ENCODE results near the gene ATXN1. TPM values are rescaled to one million over a fixed set of nuclear protein-coding genes. Genes with fewer than 3 reads are reported as not detected.

Gene ATXN1
- total RNA-seq, 1 experiment from 2014 or later: 8.1 TPM

GRCh38 chr6:16683641-16684194 lies 77.5 kb downstream of the ATXN1 start:
- ChIA-PET POLR2A (no interaction called here), CTCF (no interaction called here)
- no peaks in the 10 kb centered on the region for H3K36me3 Mint-ChIP-seq
- H3K9me3 Mint-ChIP-seq: no peaks in the 10 kb centered on the region
- peak; percentile 51 for TF ChIP-seq GABPB1 (CRISPR knock-in tag; IDR thresholded peaks at IDR 0.05)
- no peak for TF ChIP-seq CDX4 (CRISPR knock-in tag; IDR thresholded peaks at IDR 0.05; ENCODE audit: borderline replicate concordance)
- ATAC-seq (no peak), DNase-seq (ENCODE audit: low spot score) (no peak)
- H3K27me3 Mint-ChIP-seq (ENCODE audit: low read depth): no peaks in the 10 kb centered on the region
- no peak overlapping the region for H3K27ac Mint-ChIP-seq
- peaks cover 5% of the 10 kb centered on the region for H3K4me1 Mint-ChIP-seq
- no peak overlapping the region for H3K4me3 Mint-ChIP-seq

GRCh38 chr6:16681260-16681873 lies 79.9 kb downstream of the ATXN1 start:
- Mint-ChIP-seq H3K9me3 (no peaks in the 10 kb centered on the region), H3K4me3 (no peak overlapping the region), H3K27me3 (ENCODE audit: low read depth) (no peaks in the 10 kb centered on the region), H3K4me1 (peaks cover 5% of the 10 kb centered on the region), H3K27ac (no peak overlapping the region), H3K36me3 (no peaks in the 10 kb centered on the region)
- ATAC-seq: no peak
- TF ChIP-seq ZNF423 (CRISPR knock-in tag; IDR thresholded peaks at IDR 0.05) (no peak), GABPB1 (CRISPR knock-in tag; IDR thresholded peaks at IDR 0.05) (peak; percentile 79; the same call in 1 of the 2 replicates)
- ChIA-PET POLR2A (no interaction called here), CTCF (interaction anchor here (1.4 kb wide), 1 partner anchor 82 kb away, joined by 5 read pairs; no protein-coding TSS in a partner anchor)
- DNase-seq (ENCODE audit: low spot score): no peak

- ChIA-PET CTCF (no interaction called here), POLR2A (no interaction called here)
- no peak overlapping the region for H3K27ac Mint-ChIP-seq
- peaks cover 5% of the 10 kb centered on the region for H3K4me1 Mint-ChIP-seq
- H3K4me3 Mint-ChIP-seq: no peak overlapping the region
- ATAC-seq (no peak), DNase-seq (ENCODE audit: low spot score) (no peak)
- no peaks in the 10 kb centered on the region for H3K36me3 Mint-ChIP-seq
- no peaks in the 10 kb centered on the region for H3K27me3 Mint-ChIP-seq (ENCODE audit: low read depth)
- H3K9me3 Mint-ChIP-seq: no peaks in the 10 kb centered on the region
- no peak for TF ChIP-seq IRF2 (CRISPR knock-in tag; IDR thresholded peaks at IDR 0.05; ENCODE audit: borderline replicate concordance, low read depth)
- TF ChIP-seq HMGA2 (CRISPR knock-in tag; IDR thresholded peaks at IDR 0.05): no peak
- TF ChIP-seq ZBTB21 (CRISPR knock-in tag; IDR thresholded peaks at IDR 0.05; ENCODE audit: borderline replicate concordance): no peak
- TF ChIP-seq CBFB (CRISPR knock-in tag; IDR thresholded peaks at IDR 0.05; ENCODE audit: low read depth): no peak
- no peak for TF ChIP-seq HMGXB4 (CRISPR knock-in tag; IDR thresholded peaks at IDR 0.05)
- no peak for TF ChIP-seq ETV6 (CRISPR knock-in tag; IDR thresholded peaks at IDR 0.05)
- no peak for TF ChIP-seq ELF4 (CRISPR knock-in tag; IDR thresholded peaks at IDR 0.05; ENCODE audit: low read depth)
- no peak for TF ChIP-seq ZNF416 (CRISPR knock-in tag; IDR thresholded peaks at IDR 0.05)
- no peak for TF ChIP-seq FOXP4 (CRISPR knock-in tag; IDR thresholded peaks at IDR 0.05)
- TF ChIP-seq TEAD4 (CRISPR knock-in tag; IDR thresholded peaks at IDR 0.05): no peak
- TF ChIP-seq MXD4 (CRISPR knock-in tag; IDR thresholded peaks at IDR 0.05; ENCODE audit: borderline replicate concordance): no peak
Observed at GRCh38 chr6:16679050-16679449, 82.2 kb downstream of the ATXN1 start.

- ATAC-seq (no peak), DNase-seq (ENCODE audit: low spot score) (no peak)
- H3K4me3 Mint-ChIP-seq: no peak overlapping the region
- TF ChIP-seq ERG (CRISPR knock-in tag; IDR thresholded peaks at IDR 0.05): no peak
- no peak overlapping the region for H3K27ac Mint-ChIP-seq
- H3K9me3 Mint-ChIP-seq: no peaks in the 10 kb centered on the region
- CTCF ChIA-PET: interaction anchor here (1.0 to 1.1 kb wide), 3 partner anchors 35 to 346 kb away, joined by 3 to 4 read pairs (median 3); no protein-coding TSS in a partner anchor
- H3K36me3 Mint-ChIP-seq: no peaks in the 10 kb centered on the region
- peaks cover 6% of the 10 kb centered on the region for H3K4me1 Mint-ChIP-seq
- POLR2A ChIA-PET: no interaction called here
- H3K27me3 Mint-ChIP-seq (ENCODE audit: low read depth): no peaks in the 10 kb centered on the region
Observed at GRCh38 chr6:16677458-16677857, 83.8 kb downstream of the ATXN1 start.

All from WTC11 (cell line).